Liver (tissue), 9 donors: ENCODE measurements around the gene MASP2. TPM values are rescaled to one million over a fixed set of nuclear protein-coding genes. Genes with fewer than 3 reads are reported as not detected.

ENCODE experiments used
- DNase-seq: peaks from one replicate; pipeline ENCODE4 v3.0.0-alpha.2; 2017; ENCODE audit warnings: low spot score
- H3K27ac ChIP-seq, 2 donors: one replicate each; pipeline ENCODE4 v1.7.0; 2013; ENCODE audit warnings: inconsistent platforms in 2 of 2, low read length in 2 of 2, control low read depth in 1 of 2, low read depth in 1 of 2, mild to moderate bottlenecking in 1 of 2
- H3K27me3 ChIP-seq, 4 donors: one replicate each; pipeline versions ENCODE4 v1.6.1 to v1.7.0; 2013; ENCODE audit warnings: low read length in 3 of 4, inconsistent platforms in 1 of 4, mild to moderate bottlenecking in 1 of 4, moderate library complexity in 1 of 4; ENCODE audit not compliant: control insufficient read depth in 4 of 4, insufficient read depth in 4 of 4
- H3K36me3 ChIP-seq, 4 donors: one replicate each; pipeline versions ENCODE4 v1.6.1 to v1.7.0; 2013; ENCODE audit warnings: low read length in 3 of 4, mild to moderate bottlenecking in 3 of 4, low read depth in 1 of 4, moderate library complexity in 1 of 4; ENCODE audit not compliant: control insufficient read depth in 4 of 4, insufficient read depth in 3 of 4
- H3K4me1 ChIP-seq, 4 donors: one replicate each; pipeline versions ENCODE4 v1.6.1 to v1.7.0; 2013; ENCODE audit warnings: low read length in 3 of 4, mild to moderate bottlenecking in 3 of 4, moderate library complexity in 1 of 4; ENCODE audit not compliant: control insufficient read depth in 4 of 4, insufficient read depth in 4 of 4
- H3K4me3 ChIP-seq, 3 donors: one replicate each; pipeline versions ENCODE4 v1.6.1 to v1.7.0; 2013; ENCODE audit warnings: low read length in 3 of 3, control low read depth in 1 of 3, low read depth in 1 of 3, mild to moderate bottlenecking in 1 of 3
- H3K9ac ChIP-seq, 2 donors: one replicate each; pipeline ENCODE4 v1.7.0; 2013; ENCODE audit warnings: low read length in 2 of 2, mild to moderate bottlenecking in 2 of 2, moderate library complexity in 2 of 2, control low read depth in 1 of 2, low read depth in 1 of 2
- H3K9me3 ChIP-seq, 4 donors: one replicate each; pipeline versions ENCODE4 v1.6.1 to v1.7.0; 2013; ENCODE audit warnings: low read length in 3 of 4; ENCODE audit not compliant: control insufficient read depth in 4 of 4
- EGR1 ChIP-seq, 2 donors: IDR thresholded peaks; 2 replicates each; pipeline ENCODE4 v1.6.1; 2016 to 2018; ENCODE audit warnings: antibody characterized with exemption in 2 of 2, low read depth in 2 of 2
- JUND ChIP-seq, 2 donors: IDR thresholded peaks; 2 replicates each; pipeline ENCODE4 v1.6.1; 2016; ENCODE audit warnings: antibody characterized with exemption in 2 of 2
- RXRA ChIP-seq, 2 donors: IDR thresholded peaks; 2 replicates each; pipeline ENCODE4 v1.6.1; 2017 to 2018; ENCODE audit warnings: antibody characterized with exemption in 2 of 2, mild to moderate bottlenecking in 1 of 2
- SP1 ChIP-seq: IDR thresholded peaks from 2 replicates; pipeline ENCODE4 v1.6.1; 2018; ENCODE audit warnings: antibody characterized with exemption, mild to moderate bottlenecking
- YY1 ChIP-seq: IDR thresholded peaks from 2 replicates; pipeline ENCODE4 v1.6.1; 2016; ENCODE audit warnings: antibody characterized with exemption, mild to moderate bottlenecking
- WGBS: extraction: QIAGEN DNeasy Blood & Tissue Kit; methylation state at CpG from one replicate; pipeline ENCODE4 v1.1.7; 2013; 5-methylcytosine and 5-hydroxymethylcytosine counted together
- polyA plus RNA-seq, 2 donors: library from polyadenylated mRNA; stranded (reverse) in 1 of 2; unstranded in 1 of 2; fragments of 200-250 nt in 1 of 2; fragments of >200 nt in 1 of 2; fragmentation: Nextera tagmentation in 1 of 2; extraction: Ambion mirVana in 1 of 2; gene quantifications; one replicate each; pipeline versions ENCODE4 v1.2.1 to v1.2.3, GENCODE V29; 2013 to 2015
- total RNA-seq, 2 donors: library from RNA; depleted of rRNA; stranded (reverse); fragments of >200 nt; gene quantifications; one replicate each; pipeline ENCODE4 v1.2.3, GENCODE V29; 2014
- TF ChIP-seq, protein P1 (sequence below): fragments of 150-350 bp; IDR thresholded peaks from 2 replicates; pipeline ENCODE4 v1.5.1; 2017; ENCODE audit warnings: improper control_type of control experiment, low read depth, low read length; ENCODE audit not compliant: missing input control
- TF ChIP-seq, protein P2 (sequence below): IDR thresholded peaks from 2 replicates; pipeline ENCODE4 v1.6.1; 2016; ENCODE audit warnings: antibody characterized with exemption, mild to moderate bottlenecking
- TF ChIP-seq, protein P3 (sequence below): IDR thresholded peaks from 2 replicates; pipeline ENCODE4 v1.6.1; 2016; ENCODE audit warnings: antibody characterized with exemption
- donor health status: healthy.
- donor health status: healthy.
- donor health status: healthy.
- donor health status: healthy.
- donor health status: healthy.

MASP2 gene
- total and polyA plus RNA-seq, 4 donors = 30.0 to 530 (median 213) TPM

DNA sequence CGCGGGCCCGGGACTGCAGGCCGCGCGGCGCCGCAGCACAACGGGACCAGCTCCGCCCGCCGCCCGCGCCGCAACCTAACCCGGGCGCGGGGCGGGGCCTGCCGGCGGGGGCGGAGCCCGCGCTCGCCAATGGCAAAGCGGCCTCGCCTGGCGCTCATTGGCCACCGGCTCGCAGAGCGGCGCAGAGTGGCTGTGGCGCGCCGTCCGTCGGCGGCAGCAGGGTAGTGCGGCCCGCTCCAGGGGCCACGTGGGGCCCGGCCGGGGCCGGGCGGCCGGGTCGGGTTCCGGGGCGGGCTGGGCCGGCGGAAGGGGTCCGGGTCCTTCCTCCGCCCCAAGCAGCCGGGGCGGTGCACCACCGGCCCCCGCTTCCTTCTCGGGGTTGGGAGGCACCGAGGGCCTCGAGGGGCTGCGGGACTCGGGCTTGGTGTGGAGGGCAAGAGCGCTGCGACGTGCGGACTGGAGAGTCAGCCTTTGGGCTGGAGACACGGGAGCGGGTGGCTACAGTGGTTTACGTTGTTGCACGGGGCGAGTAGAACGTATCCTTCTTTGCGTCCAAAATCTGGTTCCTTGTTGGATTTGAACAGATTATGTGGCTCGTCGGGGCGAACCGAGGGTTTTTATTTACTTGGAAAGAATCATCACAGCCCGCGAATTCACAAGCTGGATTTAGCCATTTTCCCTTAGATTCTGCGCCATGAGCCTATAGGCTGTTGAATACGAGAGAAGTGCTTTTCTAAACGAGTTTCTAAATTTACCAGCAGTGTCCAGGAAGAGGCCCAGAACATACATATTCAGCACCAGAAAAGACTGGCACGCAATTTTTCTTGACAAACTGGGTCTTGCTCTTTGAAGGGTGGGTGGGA is 13.2 kb upstream of the MASP2 start, which contains the start of gene SRM:
Gene SRM, minus strand, starts transcription at position 51 of the 863 bp plus-strand sequence. CDS start 75 bp downstream, outside the sequence.
- Histone ChIP-seq H3K36me3 (peaks cover 0 to 20% (median 8%) of the 10 kb centered on the region in 4 donors), H3K4me1 (peaks cover 5 to 16% (median 10%) of the 10 kb centered on the region in 4 donors), H3K27me3 (no peaks in the 10 kb centered on the region), H3K27ac (peak within 1 kb of the TSS; percentile 30 to 84), H3K4me3 (peak within 1 kb of the TSS; percentile 62 to 96 (median 95)), H3K9ac (peak within 1 kb of the TSS; percentile 42 to 89), H3K9me3 (no peaks in the 10 kb centered on the region)
- peak; percentile 92 for DNase-seq
- TF ChIP-seq YY1 (peak; percentile 12), EGR1 (IDR thresholded peaks at IDR 0.05; ENCODE audit: low read depth in 2 of 2) (no peak), JUND (IDR thresholded peaks at IDR 0.05) (no peak)
- TF ChIP-seq, protein P1, sequence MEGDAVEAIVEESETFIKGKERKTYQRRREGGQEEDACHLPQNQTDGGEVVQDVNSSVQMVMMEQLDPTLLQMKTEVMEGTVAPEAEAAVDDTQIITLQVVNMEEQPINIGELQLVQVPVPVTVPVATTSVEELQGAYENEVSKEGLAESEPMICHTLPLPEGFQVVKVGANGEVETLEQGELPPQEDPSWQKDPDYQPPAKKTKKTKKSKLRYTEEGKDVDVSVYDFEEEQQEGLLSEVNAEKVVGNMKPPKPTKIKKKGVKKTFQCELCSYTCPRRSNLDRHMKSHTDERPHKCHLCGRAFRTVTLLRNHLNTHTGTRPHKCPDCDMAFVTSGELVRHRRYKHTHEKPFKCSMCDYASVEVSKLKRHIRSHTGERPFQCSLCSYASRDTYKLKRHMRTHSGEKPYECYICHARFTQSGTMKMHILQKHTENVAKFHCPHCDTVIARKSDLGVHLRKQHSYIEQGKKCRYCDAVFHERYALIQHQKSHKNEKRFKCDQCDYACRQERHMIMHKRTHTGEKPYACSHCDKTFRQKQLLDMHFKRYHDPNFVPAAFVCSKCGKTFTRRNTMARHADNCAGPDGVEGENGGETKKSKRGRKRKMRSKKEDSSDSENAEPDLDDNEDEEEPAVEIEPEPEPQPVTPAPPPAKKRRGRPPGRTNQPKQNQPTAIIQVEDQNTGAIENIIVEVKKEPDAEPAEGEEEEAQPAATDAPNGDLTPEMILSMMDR = peak; percentile 70
- TF ChIP-seq, protein P2, sequence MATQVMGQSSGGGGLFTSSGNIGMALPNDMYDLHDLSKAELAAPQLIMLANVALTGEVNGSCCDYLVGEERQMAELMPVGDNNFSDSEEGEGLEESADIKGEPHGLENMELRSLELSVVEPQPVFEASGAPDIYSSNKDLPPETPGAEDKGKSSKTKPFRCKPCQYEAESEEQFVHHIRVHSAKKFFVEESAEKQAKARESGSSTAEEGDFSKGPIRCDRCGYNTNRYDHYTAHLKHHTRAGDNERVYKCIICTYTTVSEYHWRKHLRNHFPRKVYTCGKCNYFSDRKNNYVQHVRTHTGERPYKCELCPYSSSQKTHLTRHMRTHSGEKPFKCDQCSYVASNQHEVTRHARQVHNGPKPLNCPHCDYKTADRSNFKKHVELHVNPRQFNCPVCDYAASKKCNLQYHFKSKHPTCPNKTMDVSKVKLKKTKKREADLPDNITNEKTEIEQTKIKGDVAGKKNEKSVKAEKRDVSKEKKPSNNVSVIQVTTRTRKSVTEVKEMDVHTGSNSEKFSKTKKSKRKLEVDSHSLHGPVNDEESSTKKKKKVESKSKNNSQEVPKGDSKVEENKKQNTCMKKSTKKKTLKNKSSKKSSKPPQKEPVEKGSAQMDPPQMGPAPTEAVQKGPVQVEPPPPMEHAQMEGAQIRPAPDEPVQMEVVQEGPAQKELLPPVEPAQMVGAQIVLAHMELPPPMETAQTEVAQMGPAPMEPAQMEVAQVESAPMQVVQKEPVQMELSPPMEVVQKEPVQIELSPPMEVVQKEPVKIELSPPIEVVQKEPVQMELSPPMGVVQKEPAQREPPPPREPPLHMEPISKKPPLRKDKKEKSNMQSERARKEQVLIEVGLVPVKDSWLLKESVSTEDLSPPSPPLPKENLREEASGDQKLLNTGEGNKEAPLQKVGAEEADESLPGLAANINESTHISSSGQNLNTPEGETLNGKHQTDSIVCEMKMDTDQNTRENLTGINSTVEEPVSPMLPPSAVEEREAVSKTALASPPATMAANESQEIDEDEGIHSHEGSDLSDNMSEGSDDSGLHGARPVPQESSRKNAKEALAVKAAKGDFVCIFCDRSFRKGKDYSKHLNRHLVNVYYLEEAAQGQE = peak; percentile 21
- TF ChIP-seq, protein P3, sequence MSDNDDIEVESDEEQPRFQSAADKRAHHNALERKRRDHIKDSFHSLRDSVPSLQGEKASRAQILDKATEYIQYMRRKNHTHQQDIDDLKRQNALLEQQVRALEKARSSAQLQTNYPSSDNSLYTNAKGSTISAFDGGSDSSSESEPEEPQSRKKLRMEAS = no peak
- 1% methylated on average over 83 of the region's 83 CpGs for WGBS

DNA sequence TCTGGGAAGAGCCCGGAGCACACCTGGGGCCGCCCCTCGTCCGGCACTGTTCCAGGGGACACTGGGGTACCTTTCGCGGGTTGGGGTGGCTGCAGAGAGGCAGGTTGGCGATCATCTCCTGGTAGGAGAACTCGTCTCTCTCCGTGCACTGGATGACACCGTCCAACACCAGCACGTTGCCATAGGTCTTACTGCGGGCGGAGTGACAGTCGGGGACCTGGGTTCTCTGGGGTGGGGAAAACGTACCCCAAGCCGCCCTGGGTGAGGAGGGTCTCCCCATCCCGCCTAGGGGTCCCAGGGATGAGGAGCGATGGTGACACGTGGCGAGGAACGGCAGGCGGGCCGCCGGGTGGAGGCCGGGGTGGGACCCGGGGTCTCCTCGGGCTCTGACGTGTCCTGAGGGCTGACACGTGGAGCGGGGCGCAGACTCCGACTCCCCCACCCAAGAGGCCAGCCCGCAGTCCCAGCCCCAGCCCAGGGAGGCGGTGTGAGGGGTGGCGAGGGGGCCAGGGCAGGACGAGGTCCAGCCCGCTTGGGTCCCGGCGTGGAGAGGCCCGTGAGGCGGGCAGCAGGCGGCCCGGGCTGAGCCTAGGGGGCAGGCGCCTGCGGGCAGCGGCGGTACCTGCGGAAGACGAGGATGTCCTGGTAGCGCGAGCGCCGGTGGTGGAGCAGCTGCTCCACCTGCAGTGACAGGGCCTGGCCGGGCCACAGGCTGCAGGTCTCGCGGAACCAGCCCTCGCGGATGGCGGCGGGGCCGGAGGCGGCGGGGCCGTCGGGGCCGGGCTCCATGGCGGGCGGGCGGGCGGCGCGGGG is 12.3 kb upstream of the MASP2 start:
- Histone ChIP-seq H3K4me1 (peaks cover 5 to 16% (median 10%) of the 10 kb centered on the region in 4 donors), H3K36me3 (peaks cover 0 to 19% (median 5%) of the 10 kb centered on the region in 4 donors), H3K4me3 (peak overlapping the region; percentile 62 to 96 (median 89)), H3K9me3 (no peaks in the 10 kb centered on the region), H3K27me3 (no peaks in the 10 kb centered on the region), H3K27ac (peak overlapping the region in 1 of 2 donors; percentile 30), H3K9ac (peak overlapping the region; percentile 30 to 56)
- TF ChIP-seq SP1 (no peak), RXRA (IDR thresholded peaks at IDR 0.05) (no peak), JUND (IDR thresholded peaks at IDR 0.05) (no peak)
- no peak for DNase-seq
- WGBS = 3% methylated on average over 72 of the region's 72 CpGs
